Liver (tissue), 9 donors: ENCODE data around the gene GLRX. TPM values are rescaled to one million over a fixed set of nuclear protein-coding genes. Genes with fewer than 3 reads are reported as not detected.

ENCODE experiments used
- DNase-seq: peaks from one replicate; pipeline ENCODE4 v3.0.0-alpha.2; 2017; ENCODE audit warnings: low spot score
- H3K27ac ChIP-seq, 2 donors: one replicate each; pipeline ENCODE4 v1.7.0; 2013; ENCODE audit warnings: inconsistent platforms in 2 of 2, low read length in 2 of 2, control low read depth in 1 of 2, low read depth in 1 of 2, mild to moderate bottlenecking in 1 of 2
- H3K27me3 ChIP-seq, 4 donors: one replicate each; pipeline versions ENCODE4 v1.6.1 to v1.7.0; 2013; ENCODE audit warnings: low read length in 3 of 4, inconsistent platforms in 1 of 4, mild to moderate bottlenecking in 1 of 4, moderate library complexity in 1 of 4; ENCODE audit not compliant: control insufficient read depth in 4 of 4, insufficient read depth in 4 of 4
- H3K36me3 ChIP-seq, 4 donors: one replicate each; pipeline versions ENCODE4 v1.6.1 to v1.7.0; 2013; ENCODE audit warnings: low read length in 3 of 4, mild to moderate bottlenecking in 3 of 4, low read depth in 1 of 4, moderate library complexity in 1 of 4; ENCODE audit not compliant: control insufficient read depth in 4 of 4, insufficient read depth in 3 of 4
- H3K4me1 ChIP-seq, 4 donors: one replicate each; pipeline versions ENCODE4 v1.6.1 to v1.7.0; 2013; ENCODE audit warnings: low read length in 3 of 4, mild to moderate bottlenecking in 3 of 4, moderate library complexity in 1 of 4; ENCODE audit not compliant: control insufficient read depth in 4 of 4, insufficient read depth in 4 of 4
- H3K4me3 ChIP-seq, 3 donors: one replicate each; pipeline versions ENCODE4 v1.6.1 to v1.7.0; 2013; ENCODE audit warnings: low read length in 3 of 3, control low read depth in 1 of 3, low read depth in 1 of 3, mild to moderate bottlenecking in 1 of 3
- H3K9ac ChIP-seq, 2 donors: one replicate each; pipeline ENCODE4 v1.7.0; 2013; ENCODE audit warnings: low read length in 2 of 2, mild to moderate bottlenecking in 2 of 2, moderate library complexity in 2 of 2, control low read depth in 1 of 2, low read depth in 1 of 2
- H3K9me3 ChIP-seq, 4 donors: one replicate each; pipeline versions ENCODE4 v1.6.1 to v1.7.0; 2013; ENCODE audit warnings: low read length in 3 of 4; ENCODE audit not compliant: control insufficient read depth in 4 of 4
- ATF3 ChIP-seq: IDR thresholded peaks from 2 replicates; pipeline ENCODE4 v1.6.1; 2016; ENCODE audit warnings: antibody characterized with exemption
- CTCF ChIP-seq: fragments of 150-350 bp; IDR thresholded peaks from 2 replicates; pipeline ENCODE4 v1.5.1; 2017; ENCODE audit warnings: improper control_type of control experiment, low read depth, low read length; ENCODE audit not compliant: missing input control
- EGR1 ChIP-seq, 2 donors: IDR thresholded peaks; 2 replicates each; pipeline ENCODE4 v1.6.1; 2016 to 2018; ENCODE audit warnings: antibody characterized with exemption in 2 of 2, low read depth in 2 of 2
- FOXA1 ChIP-seq: IDR thresholded peaks from 2 replicates; pipeline ENCODE4 v1.6.1; 2016; ENCODE audit warnings: antibody characterized with exemption
- FOXA2 ChIP-seq: IDR thresholded peaks from 2 replicates; pipeline ENCODE4 v1.6.1; 2016; ENCODE audit warnings: antibody characterized with exemption
- GABPA ChIP-seq, 2 donors: IDR thresholded peaks in 1 of 2; conservative IDR thresholded peaks in 1 of 2; 2 replicates each; pipeline ENCODE4 v1.6.1; 2016; ENCODE audit warnings: antibody characterized with exemption in 2 of 2, mild to moderate bottlenecking in 1 of 2, moderate library complexity in 1 of 2
- HNF4A ChIP-seq, 2 donors: conservative IDR thresholded peaks; 2 replicates each; pipeline ENCODE4 v1.6.1; 2016; ENCODE audit warnings: antibody characterized with exemption in 2 of 2, mild to moderate bottlenecking in 2 of 2
- HNF4G ChIP-seq: IDR thresholded peaks from 2 replicates; pipeline ENCODE4 v1.6.1; 2016; ENCODE audit warnings: antibody characterized with exemption
- JUND ChIP-seq, 2 donors: IDR thresholded peaks; 2 replicates each; pipeline ENCODE4 v1.6.1; 2016; ENCODE audit warnings: antibody characterized with exemption in 2 of 2
- MAX ChIP-seq: IDR thresholded peaks from 2 replicates; pipeline ENCODE4 v1.6.1; 2016; ENCODE audit warnings: antibody characterized with exemption
- NR2F2 ChIP-seq: IDR thresholded peaks from 2 replicates; pipeline ENCODE4 v1.6.1; 2016; ENCODE audit warnings: antibody characterized with exemption
- RAD21 ChIP-seq, 2 donors: IDR thresholded peaks; 2 replicates each; pipeline ENCODE4 v1.6.1; 2016; ENCODE audit warnings: antibody characterized with exemption in 2 of 2, mild to moderate bottlenecking in 2 of 2
- RXRA ChIP-seq, 2 donors: IDR thresholded peaks; 2 replicates each; pipeline ENCODE4 v1.6.1; 2017 to 2018; ENCODE audit warnings: antibody characterized with exemption in 2 of 2, mild to moderate bottlenecking in 1 of 2
- SP1 ChIP-seq: IDR thresholded peaks from 2 replicates; pipeline ENCODE4 v1.6.1; 2018; ENCODE audit warnings: antibody characterized with exemption, mild to moderate bottlenecking
- TAF1 ChIP-seq: conservative IDR thresholded peaks from 2 replicates; pipeline ENCODE4 v1.6.1; 2016; ENCODE audit warnings: antibody characterized with exemption, mild to moderate bottlenecking
- YY1 ChIP-seq: IDR thresholded peaks from 2 replicates; pipeline ENCODE4 v1.6.1; 2016; ENCODE audit warnings: antibody characterized with exemption, mild to moderate bottlenecking
- ZBTB33 ChIP-seq: IDR thresholded peaks from 2 replicates; pipeline ENCODE4 v1.6.1; 2016; ENCODE audit warnings: antibody characterized with exemption
- WGBS: extraction: QIAGEN DNeasy Blood & Tissue Kit; methylation state at CpG from one replicate; pipeline ENCODE4 v1.1.7; 2013; 5-methylcytosine and 5-hydroxymethylcytosine counted together
- polyA plus RNA-seq, 2 donors: library from polyadenylated mRNA; stranded (reverse) in 1 of 2; unstranded in 1 of 2; fragments of 200-250 nt in 1 of 2; fragments of >200 nt in 1 of 2; fragmentation: Nextera tagmentation in 1 of 2; extraction: Ambion mirVana in 1 of 2; gene quantifications; one replicate each; pipeline versions ENCODE4 v1.2.1 to v1.2.3, GENCODE V29; 2013 to 2015
- total RNA-seq, 2 donors: library from RNA; depleted of rRNA; stranded (reverse); fragments of >200 nt; gene quantifications; one replicate each; pipeline ENCODE4 v1.2.3, GENCODE V29; 2014
- TF ChIP-seq, protein P1 (sequence below): IDR thresholded peaks from 2 replicates; pipeline ENCODE4 v1.6.1; 2016; ENCODE audit warnings: antibody characterized with exemption, mild to moderate bottlenecking
- donor health status: healthy.
- donor health status: healthy.
- donor health status: healthy.
- donor health status: healthy.
- donor health status: healthy.

The GLRX gene
- total and polyA plus RNA-seq, 4 donors, result 48.2 to 187 (median 107) TPM

DNA sequence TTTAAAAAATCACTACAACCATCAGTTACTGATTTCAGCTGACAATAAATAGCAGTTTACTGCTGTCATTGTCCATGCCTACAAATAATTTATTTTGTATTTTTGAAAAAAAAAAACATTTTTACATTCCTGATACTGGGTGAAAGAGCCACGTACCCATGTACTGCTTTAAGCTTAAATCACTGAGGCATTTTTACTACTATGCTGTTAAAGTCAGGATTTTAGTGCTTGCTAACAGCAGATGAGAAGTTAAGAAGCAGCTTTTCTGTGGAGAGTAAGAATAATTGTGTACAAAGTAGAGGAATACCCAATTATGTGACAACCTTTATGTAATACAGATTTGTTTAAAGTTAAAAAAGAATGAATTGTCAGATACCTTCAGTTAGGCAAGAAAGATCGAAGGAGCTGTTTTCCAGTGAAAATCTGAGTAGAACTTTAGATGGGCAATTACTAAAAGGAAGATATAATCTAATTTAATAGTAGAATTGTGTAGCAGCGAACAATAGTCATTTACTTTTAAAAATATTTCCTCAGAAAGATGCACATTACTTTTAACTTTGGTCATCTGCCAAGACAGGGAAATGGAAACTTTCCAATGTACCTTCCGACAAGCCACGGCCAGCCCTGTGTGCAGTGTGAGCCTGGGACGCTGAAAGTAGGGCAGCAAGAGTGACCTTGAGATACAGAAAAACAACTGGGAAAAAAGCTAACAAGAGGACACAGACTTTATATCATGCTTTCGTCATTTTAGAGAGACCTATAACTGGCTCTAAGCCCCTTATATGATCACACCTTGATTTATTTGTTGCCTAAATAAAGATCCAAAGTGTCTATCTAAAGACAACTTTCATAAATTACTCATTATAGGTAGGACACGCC is 51.5 kb downstream of the GLRX start:
- Histone ChIP-seq H3K27me3 (no peaks in the 10 kb centered on the region), H3K36me3 (peaks cover 0 to 5% (median 0%) of the 10 kb centered on the region in 4 donors), H3K9me3 (no peaks in the 10 kb centered on the region), H3K9ac (peak overlapping the region in 1 of 2 donors; percentile 84), H3K4me3 (no peak overlapping the region), H3K27ac (peak overlapping the region; percentile 79 to 88), H3K4me1 (peaks cover 1 to 25% (median 9%) of the 10 kb centered on the region in 4 donors)
- WGBS, result 36% methylated on average over 8 of the region's 8 CpGs
- TF ChIP-seq RXRA (IDR thresholded peaks at IDR 0.05) (peak; percentile 77 to 86), CTCF (no peak), HNF4A (conservative IDR thresholded peaks at IDR 0.05) (peak; percentile 66 to 72), HNF4G (no peak), RAD21 (IDR thresholded peaks at IDR 0.05) (peak; percentile 39 to 70), GABPA (IDR thresholded peaks at IDR 0.05 in 1 of 2, conservative IDR thresholded peaks at IDR 0.05 in 1 of 2) (no peak), JUND (IDR thresholded peaks at IDR 0.05) (peak; percentile 25 to 55), MAX (peak; percentile 93), ZBTB33 (peak; percentile 50), YY1 (peak; percentile 65), NR2F2 (peak; percentile 20), FOXA1 (peak; percentile 40), ATF3 (peak; percentile 43), FOXA2 (peak; percentile 31), EGR1 (IDR thresholded peaks at IDR 0.05; ENCODE audit: low read depth in 2 of 2) (peak in 1 of 2 donors; percentile 77), SP1 (peak; percentile 86), TAF1 (no peak)
- TF ChIP-seq, protein P1, sequence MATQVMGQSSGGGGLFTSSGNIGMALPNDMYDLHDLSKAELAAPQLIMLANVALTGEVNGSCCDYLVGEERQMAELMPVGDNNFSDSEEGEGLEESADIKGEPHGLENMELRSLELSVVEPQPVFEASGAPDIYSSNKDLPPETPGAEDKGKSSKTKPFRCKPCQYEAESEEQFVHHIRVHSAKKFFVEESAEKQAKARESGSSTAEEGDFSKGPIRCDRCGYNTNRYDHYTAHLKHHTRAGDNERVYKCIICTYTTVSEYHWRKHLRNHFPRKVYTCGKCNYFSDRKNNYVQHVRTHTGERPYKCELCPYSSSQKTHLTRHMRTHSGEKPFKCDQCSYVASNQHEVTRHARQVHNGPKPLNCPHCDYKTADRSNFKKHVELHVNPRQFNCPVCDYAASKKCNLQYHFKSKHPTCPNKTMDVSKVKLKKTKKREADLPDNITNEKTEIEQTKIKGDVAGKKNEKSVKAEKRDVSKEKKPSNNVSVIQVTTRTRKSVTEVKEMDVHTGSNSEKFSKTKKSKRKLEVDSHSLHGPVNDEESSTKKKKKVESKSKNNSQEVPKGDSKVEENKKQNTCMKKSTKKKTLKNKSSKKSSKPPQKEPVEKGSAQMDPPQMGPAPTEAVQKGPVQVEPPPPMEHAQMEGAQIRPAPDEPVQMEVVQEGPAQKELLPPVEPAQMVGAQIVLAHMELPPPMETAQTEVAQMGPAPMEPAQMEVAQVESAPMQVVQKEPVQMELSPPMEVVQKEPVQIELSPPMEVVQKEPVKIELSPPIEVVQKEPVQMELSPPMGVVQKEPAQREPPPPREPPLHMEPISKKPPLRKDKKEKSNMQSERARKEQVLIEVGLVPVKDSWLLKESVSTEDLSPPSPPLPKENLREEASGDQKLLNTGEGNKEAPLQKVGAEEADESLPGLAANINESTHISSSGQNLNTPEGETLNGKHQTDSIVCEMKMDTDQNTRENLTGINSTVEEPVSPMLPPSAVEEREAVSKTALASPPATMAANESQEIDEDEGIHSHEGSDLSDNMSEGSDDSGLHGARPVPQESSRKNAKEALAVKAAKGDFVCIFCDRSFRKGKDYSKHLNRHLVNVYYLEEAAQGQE, result peak; percentile 43
- no peak for DNase-seq
